BJ (cell line): Measurements from ENCODE around the gene DLG2. TPM values are rescaled to one million over a fixed set of nuclear protein-coding genes. Genes with fewer than 3 reads are reported as not detected.

Experiments used
- CTCF ChIA-PET: fragments of 350-600 bp; formaldehyde crosslinking; extraction: SDS; loops from one replicate; lab custom pipeline; 2021; ENCODE audit warnings: antibody characterized with exemption, inconsistent platforms; lab: Yijun Ruan, JAX
- POLR2A ChIA-PET: fragments of 300-600 bp; sonication (Branson Sonifier 250); formaldehyde crosslinking; extraction: SDS; loops from one replicate; lab custom pipeline; 2021; ENCODE audit warnings: antibody characterized with exemption; lab: Charles Lee
- DNase-seq: peaks from one replicate; pipeline ENCODE4 v3.0.0-alpha.2; 2011; ENCODE audit warnings: low read depth
- H3K27me3 ChIP-seq: 2 replicates; pipeline ENCODE4 v1.6.0; 2011; ENCODE audit warnings: low read length; ENCODE audit not compliant: control insufficient read depth, insufficient read depth
- H3K36me3 ChIP-seq: 2 replicates; pipeline ENCODE4 v1.5.1; 2011; ENCODE audit warnings: low read length; ENCODE audit not compliant: control insufficient read depth, insufficient read depth
- H3K4me3 ChIP-seq: 2 replicates; pipeline ENCODE4 v1.5.1; 2011; ENCODE audit warnings: low read depth, mild to moderate bottlenecking, control low read depth, low read length
- polyA plus RNA-seq: library from polyadenylated mRNA; depleted of rRNA; stranded (reverse); fragments of >200 nt; gene quantifications from 2 replicates; pipeline ENCODE4 v1.2.3, GENCODE V29; 2011
- TF ChIP-seq, protein P1 (sequence below): IDR thresholded peaks from 2 replicates; pipeline ENCODE4 v1.5.1; 2011; ENCODE audit warnings: low read depth, mild to moderate bottlenecking, control low read depth, inconsistent platforms, low read length, moderate library complexity; ENCODE audit not compliant: insufficient read depth

The DLG2 gene
- polyA plus RNA-seq, 1 experiment = 0.28 TPM

DNA sequence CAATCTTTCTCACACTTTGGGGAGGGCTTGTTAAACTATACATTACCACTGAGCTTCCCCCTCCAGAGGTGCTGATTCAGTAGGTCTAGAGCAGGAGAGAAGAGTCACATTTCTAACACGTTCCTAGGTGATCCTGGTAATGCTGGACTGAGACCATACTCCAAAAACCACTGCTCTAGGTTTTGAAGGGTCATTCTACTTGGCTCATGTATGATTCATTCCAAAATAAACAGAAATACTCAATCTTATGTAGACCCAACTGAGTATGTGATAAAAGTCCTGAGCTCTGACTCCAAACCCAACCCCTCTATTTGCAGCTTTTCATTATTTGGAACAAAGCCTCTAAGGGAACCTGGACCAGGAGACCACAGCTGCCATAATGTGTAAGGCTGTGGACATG is 1558.1 kb downstream of the DLG2 start:
- POLR2A ChIA-PET = no interaction called here
- Histone ChIP-seq H3K4me3 (no peak overlapping the region), H3K36me3 (no peaks in the 10 kb centered on the region), H3K27me3 (no peaks in the 10 kb centered on the region)
- CTCF ChIA-PET = no interaction called here
- DNase-seq = no peak
- TF ChIP-seq, protein P1, sequence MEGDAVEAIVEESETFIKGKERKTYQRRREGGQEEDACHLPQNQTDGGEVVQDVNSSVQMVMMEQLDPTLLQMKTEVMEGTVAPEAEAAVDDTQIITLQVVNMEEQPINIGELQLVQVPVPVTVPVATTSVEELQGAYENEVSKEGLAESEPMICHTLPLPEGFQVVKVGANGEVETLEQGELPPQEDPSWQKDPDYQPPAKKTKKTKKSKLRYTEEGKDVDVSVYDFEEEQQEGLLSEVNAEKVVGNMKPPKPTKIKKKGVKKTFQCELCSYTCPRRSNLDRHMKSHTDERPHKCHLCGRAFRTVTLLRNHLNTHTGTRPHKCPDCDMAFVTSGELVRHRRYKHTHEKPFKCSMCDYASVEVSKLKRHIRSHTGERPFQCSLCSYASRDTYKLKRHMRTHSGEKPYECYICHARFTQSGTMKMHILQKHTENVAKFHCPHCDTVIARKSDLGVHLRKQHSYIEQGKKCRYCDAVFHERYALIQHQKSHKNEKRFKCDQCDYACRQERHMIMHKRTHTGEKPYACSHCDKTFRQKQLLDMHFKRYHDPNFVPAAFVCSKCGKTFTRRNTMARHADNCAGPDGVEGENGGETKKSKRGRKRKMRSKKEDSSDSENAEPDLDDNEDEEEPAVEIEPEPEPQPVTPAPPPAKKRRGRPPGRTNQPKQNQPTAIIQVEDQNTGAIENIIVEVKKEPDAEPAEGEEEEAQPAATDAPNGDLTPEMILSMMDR = no peak

DNA sequence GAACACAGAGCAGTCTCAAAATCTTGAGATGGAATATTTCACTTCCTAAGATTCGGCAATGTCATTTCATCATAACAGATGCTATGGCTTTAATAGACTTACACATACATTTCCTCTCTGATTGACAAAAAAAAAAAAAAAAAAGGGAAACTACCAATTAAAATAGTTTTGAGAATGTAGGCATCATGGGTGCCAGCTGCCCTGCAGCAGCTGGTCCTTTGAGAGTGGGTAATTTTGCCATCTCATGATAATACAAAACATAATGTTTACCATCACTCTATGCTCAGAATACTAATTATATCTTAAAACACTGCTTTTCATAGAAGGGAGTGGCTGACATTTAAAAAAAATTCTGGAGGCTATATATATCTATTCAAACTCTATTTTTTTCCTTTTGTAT is 1565.4 kb downstream of the DLG2 start:
- Histone ChIP-seq H3K27me3 (no peaks in the 10 kb centered on the region), H3K4me3 (no peak overlapping the region), H3K36me3 (no peaks in the 10 kb centered on the region)
- no peak for DNase-seq
- ChIA-PET POLR2A (no interaction called here), CTCF (no interaction called here)
- TF ChIP-seq, protein P1 = no peak

DNA sequence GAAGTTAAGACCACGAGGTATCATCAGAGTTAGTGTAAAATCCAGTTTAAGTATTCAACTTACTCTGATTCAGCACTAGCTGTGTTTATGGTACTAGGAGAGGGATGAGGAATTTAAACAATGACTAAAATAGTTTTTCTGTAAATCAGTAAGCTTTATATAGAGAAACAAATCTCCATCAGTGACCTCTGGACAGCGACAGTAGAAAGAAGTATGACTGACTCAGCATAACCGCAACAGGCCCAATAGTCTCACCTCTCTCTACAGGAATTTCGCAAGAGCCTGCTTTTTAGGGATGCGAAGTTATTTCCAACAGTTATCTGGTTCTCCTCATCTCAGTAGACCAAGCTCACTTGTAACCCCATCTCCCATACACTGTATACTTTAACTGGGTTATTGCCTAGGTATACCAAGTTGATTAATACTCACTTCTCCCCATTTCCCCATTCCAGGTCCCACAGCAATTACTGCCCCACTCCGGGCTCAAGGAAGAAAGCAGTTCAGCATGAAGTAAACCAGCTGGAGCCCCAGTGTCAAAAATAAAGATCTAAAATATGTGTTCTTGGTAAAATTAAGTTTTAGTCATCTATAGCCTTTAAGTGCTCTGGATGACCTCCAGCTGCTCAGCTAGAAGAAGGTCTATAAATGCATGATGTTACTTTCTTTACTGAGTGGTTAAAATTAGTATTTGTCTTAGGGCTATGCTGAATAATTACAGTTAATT is 1570.3 kb downstream of the DLG2 start:
- H3K36me3 ChIP-seq = no peaks in the 10 kb centered on the region
- H3K4me3 ChIP-seq = no peak overlapping the region
- CTCF ChIA-PET = no interaction called here
- POLR2A ChIA-PET = no interaction called here
- TF ChIP-seq, protein P1 = no peak
- no peak for DNase-seq
- H3K27me3 ChIP-seq = no peaks in the 10 kb centered on the region

- CTCF ChIA-PET = no interaction called here
These were observed 1582.0 kb downstream of the DLG2 start for GRCh38 chr11:84045146-84045545.

GRCh38 chr11:84044706-84045105 is 1582.4 kb downstream of the DLG2 start:
- Histone ChIP-seq H3K36me3 (no peaks in the 10 kb centered on the region), H3K27me3 (no peaks in the 10 kb centered on the region), H3K4me3 (no peak overlapping the region)
- no peak for DNase-seq
- CTCF ChIA-PET = no interaction called here
- POLR2A ChIA-PET = no interaction called here
- TF ChIP-seq, protein P1 = no peak

More at GRCh38 chr11:84045146-84045545, 1582.0 kb downstream of the DLG2 start:
- no peak overlapping the region for H3K4me3 ChIP-seq
- TF ChIP-seq, protein P1 = no peak
- no peak for DNase-seq
- H3K36me3 ChIP-seq = no peaks in the 10 kb centered on the region
- POLR2A ChIA-PET = no interaction called here
- H3K27me3 ChIP-seq = no peaks in the 10 kb centered on the region
